ENCODE results near the gene CTSZ. TPM values are rescaled to one million over a fixed set of nuclear protein-coding genes. Genes with fewer than 3 reads are reported as not detected.
"Not testable (repeated sequence)": the region's sequence is repeated elsewhere in the genome, so short reads cannot be mapped to it uniquely, and the experiment has no call there.

The CTSZ gene
- total RNA-seq, 2 experiments from 2014 or later = 48.2 to 53.3 TPM

DNA sequence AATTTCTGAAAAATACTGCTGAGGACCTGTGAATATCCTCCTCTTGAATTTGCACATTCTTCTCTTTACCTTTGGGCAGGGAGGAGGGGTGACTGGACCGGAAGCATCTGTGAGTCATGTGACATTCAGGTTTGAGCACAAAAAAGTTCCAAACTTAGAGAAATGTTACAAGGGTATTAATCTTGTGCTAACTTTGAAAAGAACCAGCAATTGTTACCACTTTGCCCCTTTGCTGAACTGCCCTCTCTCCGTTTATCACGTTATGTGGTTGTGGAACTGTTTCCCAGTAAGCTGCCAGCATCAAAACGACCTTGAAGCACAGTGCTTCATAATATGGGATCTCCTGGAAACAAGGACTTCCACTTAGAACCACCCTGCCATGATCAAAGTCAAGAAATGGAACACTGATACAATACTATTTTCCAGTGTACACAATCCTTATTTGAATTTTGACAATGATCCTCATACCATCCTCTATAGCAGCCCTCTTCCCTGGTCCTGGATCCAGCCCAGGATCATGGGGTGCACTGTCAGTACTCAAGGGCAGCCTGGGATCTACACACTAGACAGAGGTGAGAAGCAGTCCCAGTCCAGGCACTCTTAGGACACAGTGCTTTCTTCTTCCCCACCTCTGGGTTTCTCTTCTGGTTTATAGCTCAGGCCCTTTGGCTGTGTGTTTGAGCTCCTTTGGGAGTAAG lies 9.9 kb upstream of the CTSZ start:
- H3K36me3 Mint-ChIP-seq (ENCODE audit: low read depth) = no peaks in the 10 kb centered on the region
- H3K27ac Mint-ChIP-seq = peak overlapping the region; percentile 54
- DNase-seq = peak; percentile 30
- H3K9me3 Mint-ChIP-seq = no peaks in the 10 kb centered on the region
- CTCF ChIA-PET = interaction anchor here (0.8 to 1.0 kb wide), 2 partner anchors 11 to 20 kb away, joined by 3 read pairs; no protein-coding TSS in a partner anchor
- no peak overlapping the region for H3K4me3 Mint-ChIP-seq
- POLR2A ChIA-PET = no interaction called here
- H3K4me1 Mint-ChIP-seq = peaks cover 49% of the 10 kb centered on the region
- H3K27me3 Mint-ChIP-seq = no peaks in the 10 kb centered on the region

- Mint-ChIP-seq H3K4me3 (no peak overlapping the region), H3K27ac (no peak overlapping the region), H3K4me1 (peaks cover 58% of the 10 kb centered on the region), H3K9me3 (no peaks in the 10 kb centered on the region), H3K36me3 (ENCODE audit: low read depth) (no peaks in the 10 kb centered on the region), H3K27me3 (no peaks in the 10 kb centered on the region)
- DNase-seq = no peak
- CTCF ChIA-PET = interaction anchor here (2.3 to 2.6 kb wide), 2 partner anchors 8 to 11 kb away, joined by 8 to 10 read pairs; no protein-coding TSS in a partner anchor
- POLR2A ChIA-PET = no interaction called here
Measured at GRCh38 chr20:59015812-59016711, 9.0 kb upstream of the CTSZ start.

- no peak overlapping the region for H3K27ac Mint-ChIP-seq
- no peak overlapping the region for H3K4me3 Mint-ChIP-seq
- no peaks in the 10 kb centered on the region for H3K36me3 Mint-ChIP-seq (ENCODE audit: low read depth)
- DNase-seq = no peak
- no peaks in the 10 kb centered on the region for H3K9me3 Mint-ChIP-seq
- POLR2A ChIA-PET = no interaction called here
- peaks cover 64% of the 10 kb centered on the region for H3K4me1 Mint-ChIP-seq
- H3K27me3 Mint-ChIP-seq = no peaks in the 10 kb centered on the region
- CTCF ChIA-PET = interaction anchor here (2.3 to 2.6 kb wide), 2 partner anchors 9 to 10 kb away, joined by 8 to 10 read pairs; no protein-coding TSS in a partner anchor
Measured at GRCh38 chr20:59015411-59015810, 8.4 kb upstream of the CTSZ start.

GRCh38 chr20:59014680-59015389 lies 7.8 kb upstream of the CTSZ start:
- Mint-ChIP-seq H3K27me3 (no peaks in the 10 kb centered on the region), H3K9me3 (no peaks in the 10 kb centered on the region), H3K4me3 (no peak overlapping the region), H3K4me1 (peaks cover 67% of the 10 kb centered on the region), H3K27ac (peak overlapping the region; percentile 34), H3K36me3 (ENCODE audit: low read depth) (no peaks in the 10 kb centered on the region)
- no peak for DNase-seq
- POLR2A ChIA-PET = no interaction called here
- CTCF ChIA-PET = interaction anchor here (2.3 to 2.6 kb wide), 2 partner anchors 9 to 10 kb away, joined by 8 to 10 read pairs; no protein-coding TSS in a partner anchor

DNA sequence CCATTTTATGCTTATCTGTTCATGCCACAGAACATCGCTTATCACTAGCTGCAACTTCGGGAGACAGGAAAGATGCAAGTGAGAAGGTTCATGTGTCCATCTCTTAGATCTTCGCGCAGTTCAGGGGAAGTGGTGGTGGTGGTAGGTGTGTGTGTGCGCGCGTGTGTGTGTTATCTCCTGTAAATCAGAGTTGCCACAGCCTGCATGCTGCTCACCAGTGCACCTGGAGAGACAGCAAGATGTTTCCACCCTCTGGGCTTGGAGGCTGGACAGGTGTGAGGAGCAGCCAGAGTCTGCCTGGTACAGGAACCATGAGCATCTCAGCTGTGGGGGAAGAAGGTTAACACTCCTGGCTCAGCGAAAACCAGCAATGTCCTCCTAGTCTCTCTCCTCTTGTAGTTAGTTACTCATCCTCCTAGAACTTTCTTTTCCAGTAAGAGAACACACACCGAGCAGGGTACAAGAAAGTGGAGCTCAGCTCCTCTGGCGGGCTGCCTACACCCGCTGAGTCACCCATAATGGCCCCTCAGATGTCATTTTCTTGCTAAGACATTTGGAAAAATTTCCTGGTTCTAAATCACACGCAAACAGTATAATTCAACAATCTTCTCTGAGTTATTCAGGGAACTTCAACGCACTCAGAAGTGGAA lies 7.0 kb upstream of the CTSZ start:
- H3K9me3 Mint-ChIP-seq = no peaks in the 10 kb centered on the region
- CTCF ChIA-PET = interaction anchor here (2.3 to 2.6 kb wide), 2 partner anchors 9 to 10 kb away, joined by 8 to 10 read pairs; no protein-coding TSS in a partner anchor
- H3K4me1 Mint-ChIP-seq = peaks cover 67% of the 10 kb centered on the region
- H3K36me3 Mint-ChIP-seq (ENCODE audit: low read depth) = no peaks in the 10 kb centered on the region
- H3K4me3 Mint-ChIP-seq = no peak overlapping the region
- peak; percentile 60 for DNase-seq
- H3K27ac Mint-ChIP-seq = peak overlapping the region; percentile 34
- POLR2A ChIA-PET = no interaction called here
- no peaks in the 10 kb centered on the region for H3K27me3 Mint-ChIP-seq

- POLR2A ChIA-PET = no interaction called here
- H3K4me3 Mint-ChIP-seq = no peak overlapping the region
- no peaks in the 10 kb centered on the region for H3K9me3 Mint-ChIP-seq
- no peak overlapping the region for H3K27ac Mint-ChIP-seq
- H3K4me1 Mint-ChIP-seq = peaks cover 67% of the 10 kb centered on the region
- no peaks in the 10 kb centered on the region for H3K27me3 Mint-ChIP-seq
- H3K36me3 Mint-ChIP-seq (ENCODE audit: low read depth) = no peaks in the 10 kb centered on the region
- no peak for DNase-seq
- CTCF ChIA-PET = interaction anchor here (2.6 kb wide), 1 partner anchor 8 kb away, joined by 10 read pairs; no protein-coding TSS in a partner anchor
Measured at GRCh38 chr20:59013031-59013951, 6.2 kb upstream of the CTSZ start.

- H3K36me3 Mint-ChIP-seq (ENCODE audit: low read depth); H3K4me3 Mint-ChIP-seq; POLR2A ChIA-PET; H3K27me3 Mint-ChIP-seq; DNase-seq; H3K27ac Mint-ChIP-seq; H3K9me3 Mint-ChIP-seq: not testable (repeated sequence)
- CTCF ChIA-PET = interaction anchor here (0.6 kb wide), 1 partner anchor 812 kb away, joined by 3 read pairs; no protein-coding TSS in a partner anchor
- H3K4me1 Mint-ChIP-seq = peaks cover 56% of the 10 kb centered on the region
Measured at GRCh38 chr20:59011874-59012157, 4.8 kb upstream of the CTSZ start.

DNA sequence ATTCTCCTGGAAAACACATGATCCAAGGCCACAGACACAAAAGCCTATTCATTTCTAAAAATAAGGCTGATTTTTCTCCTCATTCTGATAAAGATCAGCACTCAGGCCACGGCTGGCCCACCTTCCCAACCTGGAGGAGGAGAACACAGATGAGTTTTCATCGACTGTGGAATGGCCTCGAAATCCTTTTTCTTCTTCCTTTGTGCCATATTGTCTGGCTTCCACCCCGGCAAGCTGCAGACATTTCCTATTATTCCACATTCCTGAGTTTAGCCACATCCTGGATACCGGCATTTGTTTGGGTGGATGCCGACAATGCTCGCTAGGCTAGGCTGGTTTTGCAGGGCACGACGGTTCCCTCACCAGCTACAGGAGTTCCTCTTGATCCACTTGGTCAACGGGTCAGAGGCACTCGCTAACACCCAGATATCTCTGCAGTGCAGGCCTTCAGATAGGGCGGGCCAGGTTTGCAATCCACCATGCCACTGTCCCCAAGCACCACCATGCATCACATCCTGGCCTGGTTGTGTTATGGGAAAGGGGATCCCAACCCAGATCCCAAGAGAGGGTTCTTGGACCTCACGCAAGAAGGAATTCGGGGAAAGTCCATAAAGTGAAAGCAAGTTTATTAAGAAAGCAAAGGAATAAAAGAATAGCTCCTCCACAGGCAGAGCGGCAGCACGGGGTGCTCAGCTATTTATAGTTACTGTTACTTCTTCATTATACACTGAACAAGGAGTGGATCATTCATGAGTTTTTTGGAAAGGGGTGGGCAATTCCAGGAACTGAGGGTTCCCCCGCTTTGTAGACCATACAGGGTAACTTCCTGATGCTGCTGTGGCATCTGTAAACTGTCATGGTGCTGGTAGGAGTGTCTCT lies 4.2 kb upstream of the CTSZ start:
- Mint-ChIP-seq H3K36me3 (ENCODE audit: low read depth) (no peaks in the 10 kb centered on the region), H3K27me3 (no peaks in the 10 kb centered on the region), H3K27ac (peak overlapping the region; percentile 61), H3K9me3 (no peaks in the 10 kb centered on the region), H3K4me1 (peaks cover 50% of the 10 kb centered on the region), H3K4me3 (no peak overlapping the region)
- peak; percentile 47 for DNase-seq
- CTCF ChIA-PET = interaction anchor here (0.6 to 0.9 kb wide), 2 partner anchors 28 to 811 kb away, joined by 3 to 4 read pairs; no protein-coding TSS in a partner anchor
- POLR2A ChIA-PET = no interaction called here

DNA sequence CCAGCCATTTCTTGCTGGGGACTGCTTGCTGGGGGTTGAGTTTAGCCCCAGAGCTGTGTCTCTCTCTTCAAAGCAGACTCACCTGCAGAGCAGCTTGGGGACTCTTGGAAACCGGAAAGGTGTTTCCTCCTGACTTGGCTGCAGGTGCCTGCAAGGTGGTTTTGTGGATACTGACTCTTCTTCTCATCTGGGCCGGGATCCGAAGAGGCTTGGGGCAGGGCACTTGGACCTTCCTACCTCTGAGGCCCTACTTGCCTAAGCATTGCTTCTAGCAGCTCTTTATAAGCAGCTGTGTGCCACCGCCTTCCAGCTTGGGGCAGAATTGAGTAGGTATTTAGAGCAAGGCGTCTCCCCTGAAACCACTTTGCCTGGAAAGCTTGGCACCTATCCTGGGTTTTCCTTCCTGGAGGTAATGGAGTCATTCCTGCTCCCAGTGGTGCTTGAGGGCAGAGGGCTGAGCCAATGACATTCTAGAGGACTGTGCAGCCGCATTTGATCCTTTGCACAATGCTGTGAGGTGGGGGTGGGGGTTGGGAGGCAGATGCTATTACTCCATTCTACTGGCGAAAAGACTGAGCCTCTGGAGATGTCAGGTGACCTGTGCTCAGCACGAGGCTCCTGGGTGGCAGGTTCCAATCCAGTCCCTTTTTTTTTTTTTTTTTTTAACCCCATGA lies 3.4 kb upstream of the CTSZ start:
- ChIA-PET CTCF (interaction anchor here (0.9 kb wide), 1 partner anchor 28 kb away, joined by 4 read pairs; no protein-coding TSS in a partner anchor), POLR2A (no interaction called here)
- Mint-ChIP-seq H3K4me3 (no peak overlapping the region), H3K9me3 (no peaks in the 10 kb centered on the region), H3K4me1 (peaks cover 51% of the 10 kb centered on the region), H3K27me3 (no peaks in the 10 kb centered on the region), H3K36me3 (ENCODE audit: low read depth) (no peaks in the 10 kb centered on the region), H3K27ac (peak overlapping the region; percentile 21)
- DNase-seq = no peak

DNA sequence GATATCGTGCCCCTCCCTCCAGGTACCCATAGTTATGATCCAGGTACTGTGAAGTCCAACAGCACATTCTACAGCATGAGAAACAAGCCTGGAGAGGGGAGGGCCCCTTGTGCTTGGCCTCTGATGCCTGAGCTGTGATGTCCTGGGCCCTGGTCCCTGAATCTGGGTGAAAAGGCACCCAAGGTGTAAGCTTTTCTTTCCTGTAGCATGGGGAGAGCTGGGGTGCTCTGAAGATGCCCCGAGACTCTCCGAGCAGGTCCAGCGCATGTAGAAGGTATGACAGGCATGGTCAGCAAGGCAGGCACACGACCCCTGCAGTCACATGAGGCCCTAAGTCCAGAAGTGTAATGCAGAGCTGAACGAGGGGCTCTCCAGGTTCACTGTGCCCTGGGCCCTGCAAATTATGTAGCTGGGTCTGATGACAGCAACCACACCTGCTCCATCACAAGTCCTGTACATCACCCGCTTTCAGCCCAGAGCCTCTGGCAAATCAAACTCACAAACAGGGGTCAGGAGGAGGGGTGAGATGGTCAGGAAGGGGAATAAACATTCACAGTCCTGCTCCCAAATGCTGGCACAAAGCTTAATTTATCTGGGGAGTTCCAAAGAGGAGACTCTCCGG lies 1.8 kb upstream of the CTSZ start:
- CTCF ChIA-PET = interaction anchor here (0.6 to 1.6 kb wide), 4 partner anchors 10 to 41 kb away, joined by 3 to 7 read pairs (median 3); partner anchors contain the start of gene TUBB1
- peaks cover 56% of the 10 kb centered on the region for H3K4me1 Mint-ChIP-seq

More for the DNA sequence above, 1.8 kb upstream of the CTSZ start:
- DNase-seq = no peak
- H3K27me3 Mint-ChIP-seq = no peaks in the 10 kb centered on the region
- H3K4me3 Mint-ChIP-seq = no peak overlapping the region
- POLR2A ChIA-PET = no interaction called here
- no peaks in the 10 kb centered on the region for H3K9me3 Mint-ChIP-seq
- peaks cover 6% of the 10 kb centered on the region for H3K36me3 Mint-ChIP-seq (ENCODE audit: low read depth)
- H3K27ac Mint-ChIP-seq = no peak overlapping the region
